Lower leg skin (tissue), 3 donors: ENCODE results near the gene IRAK4.

Experiments
- CTCF ChIP-seq, 3 donors: fragments of 450-650 bp; IDR thresholded peaks; one replicate each; pipeline ENCODE4 v1.5.1; 2016; ENCODE audit warnings: antibody characterized with exemption in 3 of 3, mild to moderate bottlenecking in 3 of 3, moderate library complexity in 2 of 3
- POLR2A ChIP-seq, 2 donors: fragments of 450-650 bp; IDR thresholded peaks; one replicate each; pipeline ENCODE4 v1.6.1; 2016 to 2017; ENCODE audit warnings: antibody characterized with exemption in 2 of 2, mild to moderate bottlenecking in 1 of 2, moderate library complexity in 1 of 2

- TF ChIP-seq POLR2A (IDR thresholded peaks at IDR 0.05) (no peak), CTCF (IDR thresholded peaks at IDR 0.05) (no peak)
Observed at GRCh38 chr12:43758728-43759563, at the start of gene IRAK4, which contains the start of gene PUS7L.
